VCaP (cell line): ENCODE measurements around the gene ZHX3.

Experiments
- H3K27ac ChIP-seq: fragments of 450-650 bp; 2 replicates; pipeline ENCODE4 v1.5.1; 2017
- TF ChIP-seq, protein P1 (sequence below): fragments of 450-650 bp; conservative IDR thresholded peaks from 2 replicates; pipeline ENCODE4 v1.5.1; 2017; ENCODE audit warnings: mild to moderate bottlenecking, moderate library complexity

ZHX3 gene

DNA sequence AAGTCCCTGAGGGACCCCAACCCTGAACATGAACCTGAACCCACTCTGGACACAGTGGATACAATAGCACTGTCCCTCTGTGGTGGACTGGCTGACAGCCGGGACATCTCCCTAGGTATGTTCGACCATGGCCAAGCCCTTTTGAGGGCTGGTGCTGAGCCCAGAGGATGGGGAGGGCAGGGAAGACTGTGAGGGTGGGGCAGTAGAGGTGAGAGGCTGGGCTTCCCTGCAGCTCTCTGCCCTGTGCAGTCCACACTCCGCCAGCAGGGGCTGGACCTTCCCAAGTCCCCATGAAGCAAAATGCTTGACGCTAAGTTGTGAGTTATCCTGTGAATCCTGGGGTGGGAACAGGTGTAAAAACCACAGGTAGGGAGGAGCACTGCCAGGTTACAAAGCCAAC, 34.6 kb upstream of the ZHX3 start:
- TF ChIP-seq, protein P1, sequence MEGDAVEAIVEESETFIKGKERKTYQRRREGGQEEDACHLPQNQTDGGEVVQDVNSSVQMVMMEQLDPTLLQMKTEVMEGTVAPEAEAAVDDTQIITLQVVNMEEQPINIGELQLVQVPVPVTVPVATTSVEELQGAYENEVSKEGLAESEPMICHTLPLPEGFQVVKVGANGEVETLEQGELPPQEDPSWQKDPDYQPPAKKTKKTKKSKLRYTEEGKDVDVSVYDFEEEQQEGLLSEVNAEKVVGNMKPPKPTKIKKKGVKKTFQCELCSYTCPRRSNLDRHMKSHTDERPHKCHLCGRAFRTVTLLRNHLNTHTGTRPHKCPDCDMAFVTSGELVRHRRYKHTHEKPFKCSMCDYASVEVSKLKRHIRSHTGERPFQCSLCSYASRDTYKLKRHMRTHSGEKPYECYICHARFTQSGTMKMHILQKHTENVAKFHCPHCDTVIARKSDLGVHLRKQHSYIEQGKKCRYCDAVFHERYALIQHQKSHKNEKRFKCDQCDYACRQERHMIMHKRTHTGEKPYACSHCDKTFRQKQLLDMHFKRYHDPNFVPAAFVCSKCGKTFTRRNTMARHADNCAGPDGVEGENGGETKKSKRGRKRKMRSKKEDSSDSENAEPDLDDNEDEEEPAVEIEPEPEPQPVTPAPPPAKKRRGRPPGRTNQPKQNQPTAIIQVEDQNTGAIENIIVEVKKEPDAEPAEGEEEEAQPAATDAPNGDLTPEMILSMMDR: no peak; the same call in 1 of the 2 replicates
- H3K27ac ChIP-seq: no peak overlapping the region

DNA sequence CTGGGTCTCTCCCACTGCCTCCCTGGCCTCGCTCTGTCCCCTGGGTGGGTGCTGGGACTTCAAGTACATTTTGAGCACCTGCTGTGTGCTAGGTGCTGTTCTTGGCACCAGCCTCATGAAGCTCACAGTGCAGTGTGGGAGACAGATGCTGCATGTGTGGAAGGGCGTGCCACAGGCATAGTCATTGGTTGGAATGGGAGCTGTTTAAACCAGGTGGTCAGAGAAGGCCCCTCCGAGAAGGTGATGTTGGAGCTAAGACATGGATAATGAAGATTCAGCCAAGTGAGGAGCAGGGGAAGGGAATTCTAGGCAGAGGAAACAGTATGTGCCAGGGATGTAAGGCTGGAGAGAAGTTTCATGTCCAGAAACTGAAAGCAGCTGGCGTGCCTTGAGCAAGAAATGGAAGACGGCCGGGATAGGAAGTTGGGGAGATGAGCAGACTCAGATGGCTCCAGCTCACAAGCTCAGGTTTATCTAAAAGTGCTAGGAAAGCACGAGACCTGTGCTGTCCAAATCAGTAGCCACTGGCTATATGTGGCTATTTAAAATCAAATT, 33.0 kb upstream of the ZHX3 start:
- no peak overlapping the region for H3K27ac ChIP-seq
- TF ChIP-seq, protein P1: no peak

DNA sequence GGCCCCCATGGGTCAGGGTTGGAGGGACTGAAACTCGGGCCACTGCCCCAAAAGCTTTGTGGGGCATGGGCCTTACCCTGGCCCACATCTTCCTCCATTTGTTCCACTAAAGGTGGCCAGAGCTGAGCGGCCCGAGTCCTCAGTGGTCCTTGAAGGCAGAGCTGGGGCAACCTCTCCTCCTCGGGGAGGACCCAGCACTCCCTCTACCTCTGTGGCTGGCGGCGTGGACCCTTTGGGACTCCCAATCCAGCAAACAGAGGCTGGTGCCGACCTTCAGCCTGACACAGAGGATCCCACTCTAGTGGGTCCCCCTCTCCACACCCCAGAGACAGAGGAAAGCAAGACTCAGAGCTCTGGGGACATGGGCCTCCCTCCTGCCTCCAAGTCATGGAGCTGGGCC, 32.4 kb upstream of the ZHX3 start:
- TF ChIP-seq, protein P1: no peak
- no peak overlapping the region for H3K27ac ChIP-seq

DNA sequence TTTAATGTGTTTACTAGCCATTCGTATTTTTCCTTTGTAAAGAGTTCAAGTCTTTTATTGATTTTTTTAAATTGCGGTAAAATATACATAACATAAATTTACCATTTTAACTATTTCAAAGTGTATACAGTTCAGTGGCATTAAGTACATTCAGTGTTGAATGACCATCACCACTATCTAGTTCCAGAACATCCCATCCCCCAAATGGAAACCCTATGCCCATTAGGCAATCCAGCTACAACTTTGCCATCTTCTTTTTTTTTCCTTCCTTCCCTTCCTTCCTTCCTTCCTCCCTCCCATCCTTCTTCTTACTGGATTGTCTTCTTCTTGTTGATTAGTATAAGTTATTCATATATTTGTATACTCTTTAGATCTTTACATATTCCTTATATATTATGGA, 31.7 kb upstream of the ZHX3 start:
- TF ChIP-seq, protein P1: no peak

DNA sequence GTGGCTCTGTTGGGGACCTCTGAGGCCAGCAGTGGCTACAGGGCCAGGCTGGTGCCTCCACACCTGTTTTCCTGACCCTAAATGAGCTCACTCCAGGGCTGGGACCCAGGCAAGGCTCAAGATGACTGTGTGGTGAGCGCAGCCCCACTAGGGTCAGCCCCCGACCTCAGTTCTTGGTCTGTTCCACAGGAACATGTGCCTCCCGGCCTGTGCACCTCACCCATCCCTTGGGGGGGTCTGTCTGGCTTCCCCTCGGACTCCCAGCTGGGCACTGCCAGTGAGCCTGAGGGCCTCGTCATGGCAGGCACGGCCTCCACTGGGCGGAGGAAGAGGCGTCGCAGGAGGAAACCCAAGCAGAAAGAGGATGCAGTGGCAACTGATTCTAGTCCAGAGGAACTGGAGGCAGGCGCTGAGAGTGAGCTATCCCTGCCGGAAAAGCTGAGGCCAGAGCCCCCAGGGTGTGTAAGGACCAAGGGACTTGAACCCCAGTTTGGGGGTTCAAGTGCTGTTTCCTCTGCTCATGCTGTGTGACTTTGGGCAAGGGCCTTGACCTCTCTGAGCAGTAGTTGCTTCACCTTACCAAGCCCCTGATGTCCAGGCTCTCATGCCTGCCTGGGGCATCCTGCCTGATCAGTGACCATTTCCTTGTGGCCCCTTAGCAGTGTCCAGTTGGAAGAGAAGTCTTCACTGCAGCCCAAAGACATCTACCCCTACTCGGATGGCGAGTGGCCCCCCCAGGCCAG, 31.1 kb upstream of the ZHX3 start:
- TF ChIP-seq, protein P1: no peak
- no peak overlapping the region for H3K27ac ChIP-seq

More for the DNA sequence above, 31.7 kb upstream of the ZHX3 start:
- no peak overlapping the region for H3K27ac ChIP-seq

DNA sequence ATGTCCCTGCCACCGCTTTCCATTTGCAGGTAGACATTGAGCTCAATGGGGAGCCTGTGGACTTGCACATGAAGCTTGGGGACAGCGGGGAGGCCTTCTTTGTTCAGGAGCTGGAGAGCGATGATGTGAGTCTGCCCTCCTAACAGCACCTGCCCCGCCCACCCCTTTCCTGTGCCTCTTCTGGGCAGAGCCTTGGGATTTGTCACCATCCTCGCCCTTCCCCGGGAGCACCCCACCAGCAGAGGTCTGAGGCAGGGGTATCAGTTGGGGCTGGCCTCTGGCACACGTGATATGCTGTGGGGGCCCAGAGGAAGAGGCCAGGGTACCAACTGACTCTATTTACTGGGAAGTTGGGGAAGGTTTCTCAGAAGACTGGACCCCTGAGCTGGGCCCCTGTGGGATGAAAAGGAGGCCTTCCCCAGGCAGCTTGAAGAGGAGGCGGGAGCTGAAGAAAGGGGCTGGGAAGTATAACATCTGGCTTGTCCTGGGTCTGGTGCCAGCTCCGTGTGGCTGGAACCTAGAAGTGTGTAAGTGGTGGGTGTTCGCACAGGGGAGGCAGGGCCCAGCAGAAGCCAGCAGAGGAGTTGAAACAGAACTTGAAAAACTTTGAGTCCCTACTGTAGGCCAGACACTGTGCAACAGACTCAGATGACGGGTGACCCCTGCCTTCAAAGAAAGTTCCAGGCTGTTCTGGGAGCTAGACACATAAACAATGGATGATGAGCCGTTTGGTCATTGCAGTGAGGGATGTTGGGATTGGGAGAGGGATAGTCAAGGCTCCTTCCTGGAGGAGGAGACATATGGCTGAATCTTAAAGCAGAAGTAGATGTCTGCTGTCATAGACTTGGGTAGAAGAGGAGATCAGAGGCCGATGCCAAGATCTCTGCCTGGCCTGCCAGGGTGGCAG, 30.2 kb upstream of the ZHX3 start:
- TF ChIP-seq, protein P1: no peak
- H3K27ac ChIP-seq: no peak overlapping the region

DNA sequence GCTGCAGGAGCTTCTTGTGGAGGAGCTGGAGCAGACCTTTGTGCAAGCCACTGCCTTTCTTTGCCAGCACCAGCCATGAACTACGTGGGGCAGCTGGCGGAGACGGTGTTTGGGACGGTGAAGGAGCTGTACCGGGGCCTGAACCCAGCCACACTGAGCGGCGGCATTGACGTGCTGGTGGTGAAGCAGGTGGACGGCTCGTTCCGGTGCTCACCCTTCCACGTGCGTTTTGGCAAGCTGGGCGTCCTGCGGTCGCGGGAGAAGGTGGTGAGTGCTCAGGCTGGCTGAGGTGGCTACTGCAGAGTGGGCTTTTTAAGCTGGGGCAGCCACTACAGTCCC, 28.2 kb upstream of the ZHX3 start:
- TF ChIP-seq, protein P1: no peak
- no peak overlapping the region for H3K27ac ChIP-seq
